WTC11 (cell line): ENCODE measurements around the gene FANCC. TPM values are rescaled to one million over a fixed set of nuclear protein-coding genes. Genes with fewer than 3 reads are reported as not detected.

Experiments used
- ATAC-seq: fragments of 200-7000 bp; cut with Tn5 transposase; 2 replicates; pipeline ENCODE4 v1.10.0; 2021; ENCODE audit warnings: mild to moderate bottlenecking, moderate library complexity
- CTCF ChIA-PET: fragments of 300-600 bp; sonication (Branson Sonifier 250); formaldehyde crosslinking; loops from one replicate; lab custom pipeline; 2021; ENCODE audit warnings: antibody characterized with exemption; lab: Charles Lee
- POLR2A ChIA-PET: fragments of 350-600 bp; sonication (Branson Sonifier 250); formaldehyde crosslinking; loops from one replicate; lab custom pipeline; 2021; ENCODE audit warnings: antibody characterized with exemption; lab: Charles Lee
- DNase-seq: peaks from one replicate; pipeline ENCODE4 v3.0.0; 2021; ENCODE audit warnings: low spot score
- H3K27ac Mint-ChIP-seq: 2 replicates; pipeline ENCODE4 v1.8.0; 2021; ENCODE audit warnings: mixed read lengths
- H3K27me3 Mint-ChIP-seq: 2 replicates; pipeline ENCODE4 v1.8.0; 2021; ENCODE audit warnings: low read depth, mild to moderate bottlenecking, moderate library complexity, mixed read lengths
- H3K36me3 Mint-ChIP-seq: 2 replicates; pipeline ENCODE4 v1.8.0; 2021; ENCODE audit warnings: mixed read lengths
- H3K4me1 Mint-ChIP-seq: 2 replicates; pipeline ENCODE4 v1.8.0; 2022; ENCODE audit warnings: mixed read lengths
- H3K4me3 Mint-ChIP-seq: 2 replicates; pipeline ENCODE4 v1.8.0; 2021; ENCODE audit warnings: mild to moderate bottlenecking, moderate library complexity, mixed read lengths
- H3K9me3 Mint-ChIP-seq: 2 replicates; pipeline ENCODE4 v1.8.0; 2021; ENCODE audit warnings: mixed read lengths
- CDX4 ChIP-seq: fragments of 250-450 bp; sonication (Bioruptor Pico); IDR thresholded peaks from 2 replicates; pipeline ENCODE4 v1.9.0; 2021; ENCODE audit warnings: moderate library complexity, mild to moderate bottlenecking, inconsistent platforms, borderline replicate concordance
- ETV6 ChIP-seq: sonication (generic); formaldehyde crosslinking; IDR thresholded peaks from 2 replicates; pipeline ENCODE4 v1.8.1; 2022; ENCODE audit warnings: mild to moderate bottlenecking, missing genetic modification reagents
- FOXP4 ChIP-seq: sonication (generic); formaldehyde crosslinking; IDR thresholded peaks from 2 replicates; pipeline ENCODE4 v1.8.0; 2022; ENCODE audit warnings: mild to moderate bottlenecking, missing genetic modification reagents
- GTF2I ChIP-seq: fragments of 250-450 bp; sonication (Bioruptor Pico); conservative IDR thresholded peaks from 2 replicates; pipeline ENCODE4 v1.4.0; 2021; ENCODE audit warnings: mild to moderate bottlenecking
- HMGA2 ChIP-seq: fragments of 250-450 bp; sonication (Bioruptor Pico); IDR thresholded peaks from 2 replicates; pipeline ENCODE4 v1.4.0; 2021; ENCODE audit warnings: mild to moderate bottlenecking, moderate library complexity
- NFE2L1 ChIP-seq: sonication (generic); formaldehyde crosslinking; IDR thresholded peaks from 2 replicates; pipeline ENCODE4 v1.8.1; 2023; ENCODE audit warnings: missing genetic modification reagents
- OVOL2 ChIP-seq: fragments of 250-450 bp; sonication (Bioruptor Pico); IDR thresholded peaks from 2 replicates; pipeline ENCODE4 v1.9.0; 2021; ENCODE audit warnings: mild to moderate bottlenecking, borderline replicate concordance
- PRDM15 ChIP-seq: sonication (generic); formaldehyde crosslinking; IDR thresholded peaks from 2 replicates; pipeline ENCODE4 v1.8.0; 2022; ENCODE audit warnings: missing genetic modification reagents
- SMAD3 ChIP-seq: sonication (generic); formaldehyde crosslinking; IDR thresholded peaks from 2 replicates; pipeline ENCODE4 v1.8.0; 2022; ENCODE audit warnings: missing genetic modification reagents, mild to moderate bottlenecking, borderline replicate concordance
- SMAD4 ChIP-seq: sonication (generic); formaldehyde crosslinking; IDR thresholded peaks from 2 replicates; pipeline ENCODE4 v1.8.0; 2022; ENCODE audit warnings: mild to moderate bottlenecking, missing genetic modification reagents
- STAT6 ChIP-seq: sonication (generic); formaldehyde crosslinking; conservative IDR thresholded peaks from 2 replicates; pipeline ENCODE4 v1.8.1; 2023; ENCODE audit warnings: mild to moderate bottlenecking, low read depth, missing genetic modification reagents, moderate library complexity
- TEAD1 ChIP-seq: sonication (generic); formaldehyde crosslinking; IDR thresholded peaks from 2 replicates; pipeline ENCODE4 v1.8.0; 2022; ENCODE audit warnings: mild to moderate bottlenecking, missing genetic modification reagents
- TP53 ChIP-seq: sonication (generic); formaldehyde crosslinking; IDR thresholded peaks from 2 replicates; pipeline ENCODE4 v1.8.1; 2023; ENCODE audit warnings: mild to moderate bottlenecking, missing genetic modification reagents
- USF2 ChIP-seq: sonication (generic); formaldehyde crosslinking; IDR thresholded peaks from 2 replicates; pipeline ENCODE4 v1.8.1; 2023; ENCODE audit warnings: mild to moderate bottlenecking, missing genetic modification reagents, moderate library complexity
- ZNF317 ChIP-seq: sonication (generic); formaldehyde crosslinking; IDR thresholded peaks from 2 replicates; pipeline ENCODE4 v1.8.1; 2023; ENCODE audit warnings: low read depth, mild to moderate bottlenecking, moderate library complexity, missing genetic modification reagents, borderline replicate concordance
- ZNF423 ChIP-seq: fragments of 250-450 bp; sonication (Bioruptor Pico); IDR thresholded peaks from 2 replicates; pipeline ENCODE4 v2.1.2; 2022; ENCODE audit warnings: mild to moderate bottlenecking, moderate library complexity
- total RNA-seq: library from RNA; stranded (reverse); gene quantifications from 3 replicates; pipeline ENCODE4 v1.2.3, GENCODE V29; 2021

FANCC gene
- total RNA-seq, 1 experiment from 2014 or later: 10.9 TPM

- TF ChIP-seq CDX4 (CRISPR knock-in tag) (no peak), ZNF423 (CRISPR knock-in tag) (no peak)
These were observed 39.8 kb upstream of the FANCC start (continued) for GRCh38 chr9:95357316-95357715.

- Mint-ChIP-seq H3K27me3 (peaks cover 11% of the 10 kb centered on the region), H3K36me3 (no peaks in the 10 kb centered on the region), H3K9me3 (no peaks in the 10 kb centered on the region), H3K4me1 (no peaks in the 10 kb centered on the region), H3K27ac (no peak overlapping the region), H3K4me3 (no peak overlapping the region)
- ChIA-PET CTCF (interaction anchor here (1.4 kb wide), 1 partner anchor 13 kb away, joined by 3 read pairs; no protein-coding TSS in a partner anchor), POLR2A (interaction anchor here (0.6 kb wide), 1 partner anchor 648 kb away, joined by 3 read pairs; no protein-coding TSS in a partner anchor)
- no peak for DNase-seq
- ATAC-seq: no peak
- TF ChIP-seq NFE2L1 (CRISPR knock-in tag): no peak
- TF ChIP-seq ZNF317 (CRISPR knock-in tag): no peak
- TF ChIP-seq TEAD1 (CRISPR knock-in tag): no peak
- TF ChIP-seq USF2 (CRISPR knock-in tag): no peak
- TF ChIP-seq FOXP4 (CRISPR knock-in tag): no peak
- no peak for TF ChIP-seq GTF2I (CRISPR knock-in tag)
- no peak for TF ChIP-seq SMAD4 (CRISPR knock-in tag)
- TF ChIP-seq OVOL2: no peak
- TF ChIP-seq CDX4 (CRISPR knock-in tag): no peak
- TF ChIP-seq HMGA2 (CRISPR knock-in tag): no peak
- no peak for TF ChIP-seq PRDM15 (CRISPR knock-in tag)
- no peak for TF ChIP-seq ETV6 (CRISPR knock-in tag)
- TF ChIP-seq STAT6: no peak
- TF ChIP-seq TP53 (CRISPR knock-in tag): no peak
- TF ChIP-seq SMAD3 (CRISPR knock-in tag): no peak
- TF ChIP-seq, all 79 proteins: peak for 0
These were observed 38.0 kb upstream of the FANCC start for GRCh38 chr9:95355500-95355899.
